Activated CD8-positive, alpha-beta memory T cell treated with anti-CD3 and anti-CD28 coated beads, Interleukin-2, amount 50 U/mL, for 48 hours (primary cell): Measurements from ENCODE around the gene TAF11.
"Not testable (repeated sequence)": the region's sequence is repeated elsewhere in the genome, so short reads cannot be mapped to it uniquely, and the experiment has no call there.

Experiments used
- DNase-seq: peaks from one replicate; pipeline ENCODE4 v3.0.0-alpha.2; 2020

Gene TAF11

GRCh38 chr6:34887753-34888513, at the start of gene TAF11:
TSS of gene TAF11 (minus strand) at chr6:34888042. CDS start at chr6:34887957, 85 bp downstream.
- DNase-seq, result peak; percentile 95

- DNase-seq, result no peak
Observed at GRCh38 chr6:34934516-34934915, 46.7 kb upstream of the TAF11 start.

- DNase-seq, result not testable (repeated sequence)
Observed at GRCh38 chr6:34932202-34932601, 44.4 kb upstream of the TAF11 start.

- no peak for DNase-seq
Observed at GRCh38 chr6:34930221-34930620, 42.4 kb upstream of the TAF11 start.

- no peak for DNase-seq
Observed at GRCh38 chr6:34929241-34929978, 41.6 kb upstream of the TAF11 start.

GRCh38 chr6:34928695-34929094, 40.9 kb upstream of the TAF11 start:
- no peak for DNase-seq

GRCh38 chr6:34928220-34928619, 40.4 kb upstream of the TAF11 start:
- no peak for DNase-seq

- DNase-seq, result no peak
Observed at GRCh38 chr6:34926655-34927054, 38.8 kb upstream of the TAF11 start.

- DNase-seq, result no peak
Observed at GRCh38 chr6:34924831-34925625, 37.2 kb upstream of the TAF11 start.

GRCh38 chr6:34922177-34922663, 34.4 kb upstream of the TAF11 start:
- no peak for DNase-seq

GRCh38 chr6:34920097-34920496, 32.3 kb upstream of the TAF11 start:
- DNase-seq, result no peak

GRCh38 chr6:34919651-34920050, 31.8 kb upstream of the TAF11 start:
- no peak for DNase-seq

GRCh38 chr6:34917626-34918285, 29.9 kb upstream of the TAF11 start:
- no peak for DNase-seq

- no peak for DNase-seq
Observed at GRCh38 chr6:34916348-34916967, 28.6 kb upstream of the TAF11 start.

GRCh38 chr6:34914358-34914757, 26.5 kb upstream of the TAF11 start:
- DNase-seq, result no peak

GRCh38 chr6:34912715-34913464, 25.0 kb upstream of the TAF11 start:
- DNase-seq, result no peak

- no peak for DNase-seq
Observed at GRCh38 chr6:34911822-34912221, 24.0 kb upstream of the TAF11 start.

GRCh38 chr6:34909320-34909883, 21.6 kb upstream of the TAF11 start:
- no peak for DNase-seq

- DNase-seq, result no peak
Observed at GRCh38 chr6:34908194-34908593, 20.4 kb upstream of the TAF11 start.

GRCh38 chr6:34906826-34907225, 19.0 kb upstream of the TAF11 start:
- no peak for DNase-seq

- DNase-seq, result no peak
Observed at GRCh38 chr6:34904990-34905613, 17.3 kb upstream of the TAF11 start.
